CD4-positive, alpha-beta memory T cell (primary cell): ENCODE results near the gene CERT1. TPM values are rescaled to one million over a fixed set of nuclear protein-coding genes. Genes with fewer than 3 reads are reported as not detected.
"Not testable (repeated sequence)": the region's sequence is repeated elsewhere in the genome, so short reads cannot be mapped to it uniquely, and the experiment has no call there.

Experiments used
- CTCF ChIA-PET: fragments of 350-600 bp; sonication (Branson Sonifier 250); formaldehyde crosslinking; loops from one replicate; lab custom pipeline; 2021; ENCODE audit warnings: inconsistent platforms; ENCODE audit not compliant: partially characterized antibody; lab: Charles Lee
- POLR2A ChIA-PET: fragments of 350-600 bp; sonication (Branson Sonifier 250); formaldehyde crosslinking; loops from one replicate; lab custom pipeline; 2021; ENCODE audit not compliant: partially characterized antibody; lab: Charles Lee
- DNase-seq, 5 donors: peaks; one replicate each; pipeline versions ENCODE4 v3.0.0 to v3.0.0-alpha.2; 2020 to 2022; ENCODE audit warnings: mixed read lengths in 1 of 5
- H3K27ac ChIP-seq: one replicate; pipeline ENCODE4 v1.7.0; 2013; ENCODE audit warnings: low read depth, low read length
- H3K27me3 ChIP-seq: 2 replicates; pipeline ENCODE4 v1.7.0; 2013; ENCODE audit warnings: mild to moderate bottlenecking, low read length, moderate library complexity; ENCODE audit not compliant: insufficient read depth
- H3K36me3 ChIP-seq: 2 replicates; pipeline ENCODE4 v1.7.0; 2013; ENCODE audit warnings: mild to moderate bottlenecking, low read length, moderate library complexity; ENCODE audit not compliant: insufficient read depth
- H3K4me1 ChIP-seq: 2 replicates; pipeline ENCODE4 v1.7.0; 2013; ENCODE audit warnings: mild to moderate bottlenecking, low read length, moderate library complexity; ENCODE audit not compliant: insufficient read depth
- H3K4me3 ChIP-seq, 2 donors: one replicate each; pipeline ENCODE4 v1.7.0; 2013; ENCODE audit warnings: low read length in 2 of 2, mild to moderate bottlenecking in 1 of 2
- H3K9me3 ChIP-seq, 2 donors: one replicate each; pipeline ENCODE4 v1.7.0; 2013; ENCODE audit warnings: low read length in 2 of 2, control low read depth in 1 of 2; ENCODE audit not compliant: control insufficient read depth in 1 of 2
- H3K27ac Mint-ChIP-seq, 7 donors: one replicate each; pipeline ENCODE4 v1.8.0; 2020 to 2021; ENCODE audit warnings: mixed read lengths in 7 of 7, mild to moderate bottlenecking in 6 of 7, inconsistent platforms in 3 of 7, moderate library complexity in 3 of 7
- H3K27me3 Mint-ChIP-seq, 2 donors: one replicate each; pipeline ENCODE4 v1.8.0; 2020 to 2021; ENCODE audit warnings: mixed read lengths in 2 of 2
- H3K36me3 Mint-ChIP-seq, 2 donors: one replicate each; pipeline ENCODE4 v1.8.0; 2020 to 2021; ENCODE audit warnings: mixed read lengths in 2 of 2, inconsistent platforms in 1 of 2, mild to moderate bottlenecking in 1 of 2
- H3K4me1 Mint-ChIP-seq, 4 donors: one replicate each; pipeline ENCODE4 v1.8.0; 2020 to 2021; ENCODE audit warnings: mixed read lengths in 4 of 4, mild to moderate bottlenecking in 1 of 4
- H3K4me3 Mint-ChIP-seq, 8 donors: one replicate each; pipeline ENCODE4 v1.8.0; 2020 to 2021; ENCODE audit warnings: mixed read lengths in 8 of 8, mild to moderate bottlenecking in 7 of 8, moderate library complexity in 6 of 8, inconsistent platforms in 3 of 8
- H3K9me3 Mint-ChIP-seq, 8 donors: one replicate each; pipeline ENCODE4 v1.8.0; 2020 to 2021; ENCODE audit warnings: mixed read lengths in 8 of 8, mild to moderate bottlenecking in 5 of 8, inconsistent platforms in 3 of 8, moderate library complexity in 1 of 8
- intact Hi-C: fragments of 100-400 bp; cut with micrococcal nuclease; formaldehyde crosslinking; loops from one replicate; pipeline ENCODE4 v1.15.1; 2023
- polyA plus RNA-seq, 2 donors: library from polyadenylated mRNA; unstranded; fragments of 300-500 nt; fragmentation: Illumina TruSeq; gene quantifications; one replicate each; pipeline ENCODE4 v1.2.3, GENCODE V29; 2021
- total RNA-seq, 2 experiments: library from RNA; stranded (reverse); gene quantifications; one replicate each; pipeline ENCODE4 v1.2.3, GENCODE V29; 2021

CERT1 gene
- total and polyA plus RNA-seq, 4 experiments from 2014 or later = 16.8 to 49.7 (median 33.2) TPM

- CTCF ChIA-PET, POLR2A ChIA-PET, intact Hi-C loops: not testable (repeated sequence)
Measured at GRCh38 chr5:75489847-75490246, 21.6 kb downstream of the CERT1 start.

GRCh38 chr5:75484605-75485004 lies 26.8 kb downstream of the CERT1 start:
- CTCF ChIA-PET = no interaction called here
- H3K9me3 Mint-ChIP-seq = peaks cover 7 to 59% (median 24%) of the 10 kb centered on the region in 8 donors
- H3K4me1 Mint-ChIP-seq = peaks cover 20 to 44% (median 33%) of the 10 kb centered on the region in 4 donors

More at GRCh38 chr5:75489847-75490246, 21.6 kb downstream of the CERT1 start:
- H3K36me3 ChIP-seq, DNase-seq, H3K27me3 ChIP-seq, H3K4me1 ChIP-seq, H3K27me3 Mint-ChIP-seq, H3K4me3 ChIP-seq, H3K27ac ChIP-seq, H3K9me3 ChIP-seq: not testable (repeated sequence)
- peaks cover 5 to 53% (median 20%) of the 10 kb centered on the region in 8 donors for H3K9me3 Mint-ChIP-seq
- peak overlapping the region in 1 of 7 donors; percentile 89 for H3K27ac Mint-ChIP-seq
- H3K4me1 Mint-ChIP-seq = peaks cover 12 to 28% (median 23%) of the 10 kb centered on the region in 4 donors
- H3K4me3 Mint-ChIP-seq = peak overlapping the region in 2 of 8 donors; percentile 24 to 47
- peaks cover 73 to 84% of the 10 kb centered on the region in 2 donors for H3K36me3 Mint-ChIP-seq

GRCh38 chr5:75482482-75482881 lies 28.9 kb downstream of the CERT1 start:
- Histone ChIP-seq H3K9me3 (no peaks in the 10 kb centered on the region), H3K36me3 (no peaks in the 10 kb centered on the region), H3K27ac (no peak overlapping the region), H3K27me3 (no peaks in the 10 kb centered on the region), H3K4me3 (no peak overlapping the region), H3K4me1 (no peaks in the 10 kb centered on the region)
- no peak for DNase-seq
- peaks cover 21 to 42% (median 31%) of the 10 kb centered on the region in 4 donors for H3K4me1 Mint-ChIP-seq
- peaks cover 6 to 43% (median 22%) of the 10 kb centered on the region in 8 donors for H3K9me3 Mint-ChIP-seq
- intact Hi-C loops = no loop called here
- peaks cover 42 to 58% of the 10 kb centered on the region in 2 donors for H3K36me3 Mint-ChIP-seq
- no peak overlapping the region for H3K27ac Mint-ChIP-seq
- no peaks in the 10 kb centered on the region for H3K27me3 Mint-ChIP-seq
- POLR2A ChIA-PET = no interaction called here
- H3K4me3 Mint-ChIP-seq = no peak overlapping the region
- CTCF ChIA-PET = no interaction called here

More at GRCh38 chr5:75484605-75485004, 26.8 kb downstream of the CERT1 start:
- Histone ChIP-seq H3K4me3 (no peak overlapping the region), H3K4me1 (no peaks in the 10 kb centered on the region), H3K27ac (no peak overlapping the region), H3K36me3 (no peaks in the 10 kb centered on the region), H3K9me3 (no peaks in the 10 kb centered on the region), H3K27me3 (no peaks in the 10 kb centered on the region)
- Mint-ChIP-seq H3K27me3 (no peaks in the 10 kb centered on the region), H3K36me3 (peaks cover 51 to 71% of the 10 kb centered on the region in 2 donors), H3K27ac (peak overlapping the region in 1 of 7 donors; percentile 11), H3K4me3 (no peak overlapping the region)
- POLR2A ChIA-PET = no interaction called here
- intact Hi-C loops = no loop called here
- no peak for DNase-seq

GRCh38 chr5:75481024-75481423 lies 30.4 kb downstream of the CERT1 start:
- peaks cover 28 to 50% of the 10 kb centered on the region in 2 donors for H3K36me3 Mint-ChIP-seq

GRCh38 chr5:75475364-75475763 lies 36.1 kb downstream of the CERT1 start:
- Mint-ChIP-seq H3K36me3 (peaks cover 32 to 45% of the 10 kb centered on the region in 2 donors), H3K27me3 (no peaks in the 10 kb centered on the region), H3K4me1 (peaks cover 16 to 26% (median 19%) of the 10 kb centered on the region in 4 donors), H3K4me3 (no peak overlapping the region), H3K9me3 (peaks cover 0 to 14% (median 8%) of the 10 kb centered on the region in 8 donors), H3K27ac (peak overlapping the region in 1 of 7 donors; percentile 21)
- Histone ChIP-seq H3K36me3 (no peaks in the 10 kb centered on the region), H3K4me1 (no peaks in the 10 kb centered on the region), H3K27ac (no peak overlapping the region), H3K27me3 (no peaks in the 10 kb centered on the region), H3K9me3 (peaks cover 0 to 1% of the 10 kb centered on the region in 2 donors), H3K4me3 (no peak overlapping the region)
- intact Hi-C loops = no loop called here
- DNase-seq = no peak
- ChIA-PET POLR2A (no interaction called here), CTCF (no interaction called here)

More at GRCh38 chr5:75481024-75481423, 30.4 kb downstream of the CERT1 start:
- Histone ChIP-seq H3K36me3 (no peaks in the 10 kb centered on the region), H3K27ac (no peak overlapping the region), H3K27me3 (no peaks in the 10 kb centered on the region), H3K9me3 (no peaks in the 10 kb centered on the region), H3K4me1 (no peaks in the 10 kb centered on the region), H3K4me3 (no peak overlapping the region)
- no peak for DNase-seq
- H3K4me1 Mint-ChIP-seq = peaks cover 15 to 38% (median 27%) of the 10 kb centered on the region in 4 donors
- intact Hi-C loops = no loop called here
- H3K9me3 Mint-ChIP-seq = peaks cover 0 to 30% (median 14%) of the 10 kb centered on the region in 8 donors
- H3K4me3 Mint-ChIP-seq = no peak overlapping the region
- POLR2A ChIA-PET = no interaction called here
- peak overlapping the region in 1 of 7 donors; percentile 22 for H3K27ac Mint-ChIP-seq
- CTCF ChIA-PET = no interaction called here
- no peaks in the 10 kb centered on the region for H3K27me3 Mint-ChIP-seq

GRCh38 chr5:75473463-75473862 lies 38.0 kb downstream of the CERT1 start:
- ChIA-PET POLR2A (no interaction called here), CTCF (no interaction called here)
- H3K36me3 Mint-ChIP-seq = peaks cover 37 to 48% of the 10 kb centered on the region in 2 donors

GRCh38 chr5:75472973-75473372 lies 38.5 kb downstream of the CERT1 start:
- POLR2A ChIA-PET = no interaction called here
- intact Hi-C loops = no loop called here
- Mint-ChIP-seq H3K27ac (no peak overlapping the region), H3K36me3 (peaks cover 39 to 51% of the 10 kb centered on the region in 2 donors), H3K4me3 (no peak overlapping the region), H3K27me3 (no peaks in the 10 kb centered on the region), H3K4me1 (peaks cover 11 to 23% (median 15%) of the 10 kb centered on the region in 4 donors), H3K9me3 (peaks cover 2 to 34% (median 23%) of the 10 kb centered on the region in 8 donors)
- peaks cover 0 to 10% of the 10 kb centered on the region in 2 donors for H3K9me3 ChIP-seq
- DNase-seq = no peak
- no peaks in the 10 kb centered on the region for H3K4me1 ChIP-seq
- CTCF ChIA-PET = no interaction called here
- no peak overlapping the region for H3K4me3 ChIP-seq
- H3K36me3 ChIP-seq = no peaks in the 10 kb centered on the region
- no peaks in the 10 kb centered on the region for H3K27me3 ChIP-seq
- H3K27ac ChIP-seq = no peak overlapping the region

More at GRCh38 chr5:75473463-75473862, 38.0 kb downstream of the CERT1 start:
- intact Hi-C loops = no loop called here
- no peak for DNase-seq
- Mint-ChIP-seq H3K4me3 (no peak overlapping the region), H3K4me1 (peaks cover 9 to 21% (median 15%) of the 10 kb centered on the region in 4 donors), H3K27ac (peak overlapping the region in 1 of 7 donors; percentile 73), H3K9me3 (peaks cover 2 to 30% (median 22%) of the 10 kb centered on the region in 8 donors), H3K27me3 (no peaks in the 10 kb centered on the region)
- Histone ChIP-seq H3K9me3 (peaks cover 0 to 8% of the 10 kb centered on the region in 2 donors), H3K4me3 (no peak overlapping the region), H3K4me1 (no peaks in the 10 kb centered on the region), H3K27ac (no peak overlapping the region), H3K36me3 (no peaks in the 10 kb centered on the region), H3K27me3 (no peaks in the 10 kb centered on the region)
